HG03565 (cell line): ENCODE measurements around the gene TUBB3.
"Not testable (repeated sequence)": the region's sequence is repeated elsewhere in the genome, so short reads cannot be mapped to it uniquely, and the experiment has no call there.

Source experiments
- ATAC-seq: cut with Tn5 transposase; IDR thresholded peaks from one replicate; pipeline ENCODE4 v1.9.1; 2021; ENCODE audit warnings: mild to moderate bottlenecking, moderate library complexity; ENCODE audit not compliant: unreplicated experiment

The TUBB3 gene

GRCh38 chr16:89900885-89901284, 22.3 kb upstream of the TUBB3 start:
- no peak for ATAC-seq

GRCh38 chr16:89902980-89903379, 20.2 kb upstream of the TUBB3 start:
- no peak for ATAC-seq

GRCh38 chr16:89903908-89904515, 19.1 kb upstream of the TUBB3 start:
- no peak for ATAC-seq

DNA sequence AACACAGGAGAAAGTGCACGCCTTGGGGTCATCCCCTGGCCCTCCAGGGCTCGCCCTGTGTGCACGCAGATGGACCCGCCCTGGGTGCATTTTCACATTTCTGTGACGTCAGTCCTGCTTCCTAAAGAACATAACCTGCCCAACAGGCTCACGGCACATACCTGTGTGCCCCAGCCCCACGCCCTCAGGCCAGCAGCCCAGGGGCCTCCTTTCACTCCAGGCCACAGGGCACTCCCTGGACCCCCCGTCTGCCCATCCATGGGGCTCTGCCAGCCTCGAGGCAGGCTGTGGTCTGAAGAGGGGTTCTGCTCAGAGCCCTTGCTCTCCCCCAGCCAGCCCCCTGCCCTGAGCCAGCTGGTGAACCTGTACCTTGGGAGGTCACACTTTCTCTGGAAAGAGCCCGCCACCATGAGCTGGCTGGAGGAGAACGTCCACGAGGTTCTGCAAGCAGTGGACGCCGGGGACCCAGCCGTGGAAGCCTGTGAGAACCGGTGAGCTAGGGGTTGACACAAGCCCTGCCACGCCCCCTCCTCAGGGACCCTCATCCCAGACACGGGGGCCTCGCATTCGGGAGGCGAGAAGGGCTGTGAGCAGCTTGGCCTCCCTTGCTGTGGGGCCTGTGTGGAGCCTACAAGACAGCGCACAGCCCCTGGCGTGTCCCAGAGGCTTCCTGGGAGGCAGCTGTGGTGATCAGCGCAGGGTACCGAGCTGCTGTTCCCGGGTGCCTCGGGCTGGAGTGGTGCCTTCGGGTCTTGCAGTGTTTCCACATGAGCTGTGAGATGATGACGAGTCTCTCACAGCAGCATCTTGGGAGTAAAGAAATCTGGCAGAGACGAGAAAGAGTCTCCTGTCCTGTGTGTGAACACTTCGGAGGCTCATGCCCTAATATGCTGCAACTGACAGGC, 18.3 kb upstream of the TUBB3 start:
- no peak for ATAC-seq

DNA sequence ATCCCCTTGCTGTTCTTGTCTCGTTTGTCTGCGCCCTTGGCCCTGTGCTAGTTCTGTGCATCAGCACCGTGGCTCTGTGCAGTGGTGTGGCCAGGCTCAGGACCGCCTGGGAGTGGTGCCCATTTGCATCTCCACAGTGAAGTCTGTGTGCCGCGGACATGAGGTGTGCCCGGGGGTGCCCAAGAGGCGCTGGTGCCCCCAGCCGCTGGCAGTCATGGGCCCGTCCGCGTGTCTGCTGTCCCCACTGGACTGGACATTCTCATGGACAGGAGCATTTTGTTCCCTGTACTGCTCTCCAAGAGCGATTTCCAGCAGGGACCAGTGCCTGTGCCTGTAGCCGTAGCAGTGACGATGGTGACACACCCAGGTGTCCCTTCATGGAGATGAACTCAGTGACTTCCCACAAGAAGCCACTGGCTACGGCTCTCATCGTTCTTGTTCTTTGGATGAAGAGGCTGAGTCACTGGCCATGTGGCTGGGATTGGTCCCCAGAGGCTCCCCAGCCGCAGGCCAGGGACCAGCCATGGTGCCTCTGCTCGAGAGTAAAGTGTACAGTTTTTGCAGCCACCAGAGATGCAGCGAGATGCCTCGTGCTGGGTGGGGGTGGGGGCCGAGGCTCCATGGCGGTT, 17.5 kb upstream of the TUBB3 start:
- no peak for ATAC-seq

GRCh38 chr16:89906140-89907025, 16.8 kb upstream of the TUBB3 start:
- no peak for ATAC-seq

GRCh38 chr16:89907055-89907814, 15.9 kb upstream of the TUBB3 start:
- no peak for ATAC-seq

DNA sequence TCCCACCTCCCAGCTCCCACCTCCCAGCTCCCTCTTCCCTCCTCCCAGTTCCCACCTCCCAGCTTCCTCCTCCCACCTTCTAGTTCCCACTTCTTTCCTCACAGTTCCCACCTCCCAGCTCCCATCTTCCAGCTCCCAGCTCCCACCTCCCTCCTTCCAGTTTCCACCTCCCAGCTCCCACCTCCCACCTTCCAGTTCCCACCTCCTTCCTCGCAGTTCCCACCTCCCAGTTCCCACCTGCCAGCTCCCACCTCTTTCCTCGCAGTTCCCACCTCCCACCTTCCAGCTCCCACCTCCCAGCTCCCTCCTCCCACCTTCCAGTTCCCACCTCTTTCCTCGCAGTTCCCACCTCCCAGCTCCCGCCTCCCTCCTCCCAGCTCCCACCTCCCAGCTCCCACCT, 14.9 kb upstream of the TUBB3 start:
- ATAC-seq, result no peak

DNA sequence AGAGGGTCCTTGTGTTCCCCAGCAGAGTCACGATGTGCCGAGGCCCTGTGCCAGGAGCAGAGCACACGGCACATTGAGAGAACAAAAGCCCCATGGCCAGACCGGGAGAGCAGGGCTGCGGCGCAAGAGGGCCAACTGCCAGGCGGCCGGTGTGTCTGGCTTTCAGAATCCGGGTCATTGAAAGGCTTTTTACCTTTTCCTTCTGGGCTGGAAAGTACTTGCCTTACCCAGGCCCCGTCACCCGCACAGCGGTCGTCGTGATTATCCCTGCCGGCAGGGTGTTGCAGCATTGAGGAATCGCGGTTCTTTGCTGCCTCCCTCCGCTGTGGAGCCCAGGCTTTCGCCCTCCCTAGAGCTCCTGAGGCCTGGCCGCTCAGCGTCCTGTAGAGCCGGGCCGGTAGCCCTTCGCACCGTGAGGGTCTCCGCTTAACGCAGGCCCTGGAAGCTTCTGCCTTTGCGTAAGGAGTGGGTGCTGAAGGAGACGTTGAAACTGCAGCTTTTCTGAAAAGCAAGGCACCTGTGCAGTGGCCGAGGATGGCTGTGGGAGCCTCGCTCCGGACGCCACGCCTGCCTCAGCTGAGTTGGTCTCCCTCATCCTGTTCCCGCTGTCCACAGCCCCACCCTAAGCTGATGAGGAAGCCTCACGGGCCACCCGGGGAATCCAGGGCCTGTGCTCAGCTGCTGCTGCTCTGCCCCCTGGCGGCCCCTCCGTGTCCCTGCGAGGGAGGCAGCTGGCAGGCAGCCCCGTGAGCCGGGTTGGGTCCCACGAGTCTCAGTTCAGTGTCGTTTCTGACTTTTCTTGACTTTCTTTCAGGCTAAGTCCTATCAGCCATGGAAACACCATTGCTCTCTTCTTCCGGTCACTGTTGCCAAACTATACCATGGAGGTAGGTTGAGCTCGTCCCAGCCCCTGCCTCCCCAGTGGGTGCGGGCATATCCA, 13.1 kb upstream of the TUBB3 start:
- no peak for ATAC-seq

GRCh38 chr16:89910717-89911354, 12.3 kb upstream of the TUBB3 start:
- ATAC-seq, result no peak

DNA sequence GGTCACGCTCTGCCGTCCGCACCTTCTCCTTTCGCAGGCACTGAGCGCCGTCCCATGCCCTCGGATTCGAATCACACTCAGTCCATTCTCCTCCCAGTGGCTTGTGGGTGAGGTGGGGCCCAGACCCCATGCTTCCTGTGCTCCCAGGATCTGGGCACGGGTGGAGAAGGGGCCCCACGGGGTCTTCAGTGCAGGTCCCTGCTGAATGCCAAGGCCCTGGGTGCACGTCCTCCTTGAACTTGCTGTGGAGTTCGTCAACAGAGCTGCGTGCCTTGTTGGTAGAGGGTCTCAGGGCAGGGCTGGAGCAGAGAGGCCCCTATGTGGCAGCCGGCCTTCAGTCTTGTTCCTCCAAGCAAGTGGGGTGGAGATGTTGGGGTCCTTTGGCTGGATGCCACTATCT, 11.8 kb upstream of the TUBB3 start:
- no peak for ATAC-seq

- no peak for ATAC-seq
Observed at GRCh38 chr16:89912143-89912542, 11.0 kb upstream of the TUBB3 start.

GRCh38 chr16:89912627-89913026, 10.5 kb upstream of the TUBB3 start:
- no peak for ATAC-seq

DNA sequence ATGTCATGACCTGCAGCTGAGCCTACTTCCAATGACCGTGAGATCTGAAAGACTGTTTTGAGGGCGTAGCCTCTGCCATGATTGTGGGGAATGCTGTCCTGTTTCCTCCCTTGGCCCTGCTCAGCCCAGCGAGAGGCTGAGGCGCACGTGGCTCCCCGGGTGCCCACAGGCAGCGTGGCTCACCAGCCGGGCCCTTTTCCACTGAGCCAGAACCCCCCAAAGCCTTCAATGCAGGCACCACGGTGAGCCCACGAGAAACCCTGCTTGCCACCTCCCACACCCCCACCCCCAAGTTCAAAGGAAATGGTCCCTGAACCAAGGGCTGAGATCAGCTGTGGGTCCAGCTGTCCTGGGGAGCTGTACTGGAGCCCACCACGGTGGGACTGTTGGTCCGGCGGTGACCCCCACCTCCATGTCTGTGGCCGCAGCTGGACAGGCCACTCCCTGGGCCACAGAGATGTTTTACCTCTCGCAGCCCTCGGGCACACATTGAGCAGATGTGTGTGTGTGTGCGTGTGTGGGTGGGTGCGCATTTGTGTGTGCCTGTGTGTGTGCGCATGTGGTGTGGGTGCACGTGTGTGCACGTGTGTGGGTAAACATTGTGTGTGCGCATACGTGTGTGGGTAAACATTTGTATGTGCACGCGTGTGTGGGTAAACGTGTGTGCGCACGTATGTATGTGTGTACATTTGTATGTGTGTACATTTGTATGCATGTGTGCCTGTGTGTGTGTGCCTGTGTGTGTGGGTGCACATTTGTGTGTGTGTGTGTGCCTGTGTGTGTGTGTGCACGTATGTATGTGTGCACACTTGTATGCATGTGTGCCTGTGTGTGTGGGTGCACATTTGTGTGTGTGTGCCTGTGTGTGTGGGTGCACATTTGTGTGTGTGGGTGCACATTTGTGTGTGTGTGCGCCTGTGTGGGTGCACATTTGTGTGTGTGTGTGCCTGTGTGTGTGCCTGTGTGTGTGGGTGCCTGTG, 9.4 kb upstream of the TUBB3 start:
- no peak for ATAC-seq

- ATAC-seq, result not testable (repeated sequence)
Observed at GRCh38 chr16:89914642-89915285, 8.4 kb upstream of the TUBB3 start.

DNA sequence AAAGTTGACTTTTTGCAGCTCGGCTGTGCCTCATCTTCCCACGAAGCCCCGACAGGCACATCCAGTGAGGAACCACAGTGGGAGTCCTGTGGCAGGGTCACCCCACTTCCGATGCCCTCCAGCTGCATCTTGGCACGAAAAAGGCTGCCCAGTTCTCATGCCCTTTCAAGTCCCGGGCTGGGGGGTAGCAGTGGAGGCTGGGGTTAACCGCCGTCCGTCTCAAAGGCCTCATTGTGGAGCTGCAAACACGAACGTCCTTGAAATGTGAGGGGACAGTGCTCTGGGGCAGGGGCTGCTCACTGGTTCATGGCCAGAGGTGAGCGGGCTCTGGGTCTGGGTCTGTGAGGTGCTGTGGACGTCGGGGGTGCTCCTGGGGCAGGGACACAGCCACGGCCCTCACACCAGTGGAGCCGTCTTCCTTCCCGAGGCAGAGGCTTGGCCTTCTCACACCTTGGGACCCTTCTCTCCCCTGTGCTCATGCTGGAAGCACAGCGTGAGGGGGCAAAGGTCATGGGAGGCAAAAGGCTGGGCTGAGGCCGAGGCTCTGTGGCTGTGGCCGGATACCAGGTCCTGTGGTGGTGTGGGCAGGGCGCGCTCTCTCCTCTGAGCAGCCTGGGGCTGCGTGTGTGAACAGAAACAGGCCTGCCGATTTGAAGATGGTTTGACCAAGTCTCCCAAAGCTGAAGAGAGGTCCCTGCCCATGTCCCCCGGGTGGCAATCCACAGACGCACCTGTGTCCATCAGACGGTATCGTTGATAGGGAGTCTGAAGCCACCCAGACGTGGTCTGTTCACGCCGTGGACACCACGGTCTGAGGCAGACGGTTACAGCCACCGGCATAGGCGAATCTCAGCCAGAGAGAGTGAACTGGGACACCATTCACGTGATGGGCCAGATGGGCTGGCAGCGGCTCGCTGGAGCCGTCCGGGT, 7.6 kb upstream of the TUBB3 start:
- ATAC-seq, result no peak
